Caco-2 (cell line): Measurements from ENCODE around the gene ADGB. TPM values are rescaled to one million over a fixed set of nuclear protein-coding genes. Genes with fewer than 3 reads are reported as not detected.

Experiments used
- BruUV-seq: library from RNA; stranded (reverse); fragments of 400-500 nt; replicated peaks from 2 replicates; lab custom pipeline; 2021; lab: Mats Ljungman, UMichigan
- CTCF ChIA-PET: fragments of 300-600 bp; sonication (Branson Sonifier 250); formaldehyde crosslinking; loops from one replicate; lab custom pipeline; 2022; ENCODE audit warnings: antibody characterized with exemption; lab: Charles Lee
- POLR2A ChIA-PET: fragments of 300-600 bp; sonication (Branson Sonifier 250); formaldehyde crosslinking; loops from one replicate; lab custom pipeline; 2022; ENCODE audit warnings: antibody characterized with exemption; lab: Charles Lee
- DNase-seq, 2 experiments: peaks; one replicate each; pipeline versions ENCODE4 v3.0.0 to v3.0.0-alpha.2; 2020 to 2022
- H3K27me3 ChIP-seq: replicated peaks from 2 replicates; pipeline ENCODE4 v1.6.0; 2011; ENCODE audit warnings: low read length; ENCODE audit not compliant: control insufficient read depth, insufficient read depth
- H3K36me3 ChIP-seq: 2 replicates; pipeline ENCODE4 v1.5.1; 2011; ENCODE audit warnings: low read length; ENCODE audit not compliant: control insufficient read depth, insufficient read depth
- H3K4me1 ChIP-seq: fragments of 250-450 bp; sonication (Bioruptor Pico); 2 replicates; pipeline ENCODE4 v1.5.1; 2020; ENCODE audit warnings: mild to moderate bottlenecking
- H3K4me3 ChIP-seq: 2 replicates; pipeline ENCODE4 v1.5.1; 2011; ENCODE audit warnings: low read depth, mild to moderate bottlenecking, control low read depth, low read length
- H3K9me3 ChIP-seq: fragments of 250-450 bp; sonication (Bioruptor Pico); 2 replicates; pipeline ENCODE4 v1.5.1; 2020; ENCODE audit warnings: mild to moderate bottlenecking, moderate library complexity
- H3K27ac Mint-ChIP-seq: one replicate; pipeline ENCODE4 v1.8.0; 2022; ENCODE audit warnings: mixed read lengths; ENCODE audit not compliant: unreplicated experiment
- H3K27me3 Mint-ChIP-seq: one replicate; pipeline ENCODE4 v1.8.0; 2022; ENCODE audit warnings: mixed read lengths; ENCODE audit not compliant: insufficient read depth, unreplicated experiment
- H3K36me3 Mint-ChIP-seq: one replicate; pipeline ENCODE4 v1.8.0; 2022; ENCODE audit warnings: mild to moderate bottlenecking, mixed read lengths; ENCODE audit not compliant: insufficient read depth, unreplicated experiment
- H3K4me1 Mint-ChIP-seq: one replicate; pipeline ENCODE4 v1.8.0; 2022; ENCODE audit warnings: low read depth, mixed read lengths; ENCODE audit not compliant: unreplicated experiment
- H3K4me3 Mint-ChIP-seq: one replicate; pipeline ENCODE4 v1.8.0; 2022; ENCODE audit warnings: mild to moderate bottlenecking, moderate library complexity, mixed read lengths; ENCODE audit not compliant: unreplicated experiment
- H3K9me3 Mint-ChIP-seq: one replicate; pipeline ENCODE4 v1.8.0; 2022; ENCODE audit warnings: mixed read lengths; ENCODE audit not compliant: unreplicated experiment
- intact Hi-C: fragments of 100-400 bp; cut with micrococcal nuclease; formaldehyde crosslinking; loops from one replicate; pipeline ENCODE4 v1.10.0; 2022; ENCODE audit not compliant: unreplicated experiment
- total RNA-seq: library from RNA; stranded (reverse); gene quantifications from 2 replicates; pipeline ENCODE4 v1.2.3, GENCODE V29; 2022
- TF ChIP-seq, protein P1 (sequence below), 2 experiments: fragments of 200-600 bp in 1 of 2; IDR thresholded peaks; 1 replicate in 1 of 2; 2 replicates in 1 of 2; pipeline versions ENCODE4 v1.5.1 to v1.8.0; 2011 to 2022; ENCODE audit warnings: antibody characterized with exemption in 1 of 2, control low read depth in 1 of 2, inconsistent platforms in 1 of 2, low read depth in 1 of 2, low read length in 1 of 2, mild to moderate bottlenecking in 1 of 2, moderate library complexity in 1 of 2; ENCODE audit not compliant: insufficient read depth in 1 of 2, severe bottlenecking in 1 of 2, unreplicated experiment in 1 of 2

The ADGB gene
- total RNA-seq, 1 experiment from 2014 or later = not detected

DNA sequence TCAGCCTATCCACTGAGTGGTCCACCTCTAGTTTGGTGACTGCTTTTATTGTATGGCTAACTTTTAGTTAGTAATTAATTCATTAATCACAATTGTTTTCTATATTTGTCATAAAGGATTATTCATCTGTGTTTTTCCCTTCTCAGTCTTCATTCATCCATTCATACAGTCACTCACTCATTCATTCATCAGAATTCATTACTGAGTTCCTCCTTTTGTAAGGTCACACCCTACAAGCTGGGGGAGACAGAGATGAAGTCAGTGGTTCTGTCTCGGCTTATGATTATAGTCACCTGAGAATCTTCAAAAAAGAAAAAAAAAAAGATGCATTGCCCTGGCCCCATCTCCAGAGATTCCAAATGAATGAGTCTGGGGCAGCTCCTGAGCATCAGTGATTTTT, 257.1 kb downstream of the ADGB start:
- BruUV-seq = no TSS peak
- TF ChIP-seq, protein P1, sequence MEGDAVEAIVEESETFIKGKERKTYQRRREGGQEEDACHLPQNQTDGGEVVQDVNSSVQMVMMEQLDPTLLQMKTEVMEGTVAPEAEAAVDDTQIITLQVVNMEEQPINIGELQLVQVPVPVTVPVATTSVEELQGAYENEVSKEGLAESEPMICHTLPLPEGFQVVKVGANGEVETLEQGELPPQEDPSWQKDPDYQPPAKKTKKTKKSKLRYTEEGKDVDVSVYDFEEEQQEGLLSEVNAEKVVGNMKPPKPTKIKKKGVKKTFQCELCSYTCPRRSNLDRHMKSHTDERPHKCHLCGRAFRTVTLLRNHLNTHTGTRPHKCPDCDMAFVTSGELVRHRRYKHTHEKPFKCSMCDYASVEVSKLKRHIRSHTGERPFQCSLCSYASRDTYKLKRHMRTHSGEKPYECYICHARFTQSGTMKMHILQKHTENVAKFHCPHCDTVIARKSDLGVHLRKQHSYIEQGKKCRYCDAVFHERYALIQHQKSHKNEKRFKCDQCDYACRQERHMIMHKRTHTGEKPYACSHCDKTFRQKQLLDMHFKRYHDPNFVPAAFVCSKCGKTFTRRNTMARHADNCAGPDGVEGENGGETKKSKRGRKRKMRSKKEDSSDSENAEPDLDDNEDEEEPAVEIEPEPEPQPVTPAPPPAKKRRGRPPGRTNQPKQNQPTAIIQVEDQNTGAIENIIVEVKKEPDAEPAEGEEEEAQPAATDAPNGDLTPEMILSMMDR (IDR thresholded peaks at IDR 0.05; ENCODE audit: insufficient read depth in 1 of 2, low read depth in 1 of 2, low read length in 1 of 2, severe bottlenecking in 1 of 2, unreplicated experiment in 1 of 2) = no peak
- ChIA-PET CTCF (no interaction called here), POLR2A (no interaction called here)
- intact Hi-C loops = loop anchor here (10.0 kb wide), 1 partner anchor 489 kb away; no protein-coding TSS in a partner anchor
- no peaks in the 10 kb centered on the region for H3K9me3 ChIP-seq
- H3K27ac Mint-ChIP-seq = no peak overlapping the region
- H3K27me3 ChIP-seq = no peaks in the 10 kb centered on the region; the same call in 1 of the 2 replicates
- H3K27me3 Mint-ChIP-seq = peaks cover 6% of the 10 kb centered on the region
- no peak overlapping the region for H3K4me3 Mint-ChIP-seq
- no peaks in the 10 kb centered on the region for H3K4me1 Mint-ChIP-seq
- DNase-seq = no peak
- H3K36me3 ChIP-seq = no peaks in the 10 kb centered on the region
- no peaks in the 10 kb centered on the region for H3K36me3 Mint-ChIP-seq
- H3K4me3 ChIP-seq = no peak overlapping the region
- no peaks in the 10 kb centered on the region for H3K4me1 ChIP-seq
- no peaks in the 10 kb centered on the region for H3K9me3 Mint-ChIP-seq

DNA sequence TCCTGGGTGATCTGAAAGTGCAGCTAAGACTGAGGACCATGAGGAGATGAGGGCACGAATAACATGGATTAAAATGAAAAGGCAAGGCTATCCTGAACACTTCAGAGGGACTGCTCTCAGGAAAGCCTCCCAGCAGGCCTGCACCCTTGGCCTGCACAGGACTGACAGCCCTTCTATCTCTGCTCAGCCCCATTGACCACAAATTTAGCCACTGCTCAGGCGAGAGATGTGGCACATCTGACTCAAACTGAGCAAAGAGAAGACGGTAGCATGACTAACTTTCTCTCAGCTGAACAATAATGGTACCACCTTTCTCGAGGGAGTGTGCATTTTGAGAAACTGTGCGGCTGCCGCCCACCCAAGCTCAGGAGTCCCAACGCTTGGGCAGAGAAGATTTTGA, 257.5 kb downstream of the ADGB start:
- BruUV-seq = no TSS peak
- POLR2A ChIA-PET = no interaction called here
- Mint-ChIP-seq H3K9me3 (no peaks in the 10 kb centered on the region), H3K4me3 (no peak overlapping the region), H3K27ac (no peak overlapping the region), H3K36me3 (no peaks in the 10 kb centered on the region), H3K4me1 (no peaks in the 10 kb centered on the region), H3K27me3 (peaks cover 6% of the 10 kb centered on the region)
- DNase-seq = no peak
- no peaks in the 10 kb centered on the region for H3K9me3 ChIP-seq
- CTCF ChIA-PET = no interaction called here
- intact Hi-C loops = loop anchor here (10.0 kb wide), 1 partner anchor 489 kb away; no protein-coding TSS in a partner anchor
- no peaks in the 10 kb centered on the region for H3K4me1 ChIP-seq
- no peak overlapping the region for H3K4me3 ChIP-seq
- no peaks in the 10 kb centered on the region for H3K36me3 ChIP-seq
- no peaks in the 10 kb centered on the region; the same call in 1 of the 2 replicates for H3K27me3 ChIP-seq
- TF ChIP-seq, protein P1 (IDR thresholded peaks at IDR 0.05; ENCODE audit: insufficient read depth in 1 of 2, low read depth in 1 of 2, low read length in 1 of 2, severe bottlenecking in 1 of 2, unreplicated experiment in 1 of 2) = no peak

DNA sequence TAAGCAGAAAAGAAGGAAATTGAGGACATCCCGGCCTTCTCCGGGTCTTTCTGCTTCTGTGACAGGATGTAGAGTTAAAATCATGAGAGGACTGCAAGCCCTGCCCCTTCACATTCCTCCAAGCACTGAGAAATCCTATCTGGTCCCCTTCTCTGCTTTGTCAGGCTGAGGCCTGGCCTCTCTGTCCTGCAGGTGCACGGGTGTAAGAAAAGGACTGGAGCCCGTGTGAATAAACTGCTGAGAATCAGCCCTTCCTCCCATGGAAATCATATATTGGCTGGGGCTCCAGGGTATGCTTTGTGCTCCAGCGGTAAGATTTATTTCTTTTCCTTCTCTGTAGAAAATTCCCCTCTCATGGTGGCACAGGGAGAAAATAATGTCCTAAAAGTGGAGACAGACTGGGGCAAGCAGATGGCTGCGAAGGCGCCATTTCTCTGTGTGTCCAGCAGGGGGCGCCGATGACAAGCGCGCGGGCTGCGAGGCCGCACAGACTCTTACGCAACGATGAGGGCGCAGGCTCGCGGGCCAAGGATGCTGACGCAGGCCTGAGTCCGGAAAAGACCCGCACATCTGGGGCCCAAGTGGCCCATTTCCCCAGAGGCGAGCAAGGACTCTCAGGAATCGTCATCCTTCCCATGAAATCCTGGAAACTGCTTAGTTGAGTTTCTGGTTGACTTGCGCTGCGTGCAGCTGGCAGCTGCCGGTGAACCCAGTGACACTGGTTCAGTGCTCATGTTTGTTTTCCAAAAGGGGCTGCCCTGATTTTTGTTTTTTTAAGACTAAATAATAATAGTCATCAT, 258.6 kb downstream of the ADGB start:
- peaks cover 6% of the 10 kb centered on the region for H3K27me3 Mint-ChIP-seq
- peak; percentile 52 to 79 for DNase-seq
- H3K9me3 ChIP-seq = no peaks in the 10 kb centered on the region
- no peaks in the 10 kb centered on the region for H3K36me3 Mint-ChIP-seq
- no peaks in the 10 kb centered on the region for H3K36me3 ChIP-seq
- no peak overlapping the region for H3K27ac Mint-ChIP-seq
- BruUV-seq = no TSS peak
- H3K4me1 Mint-ChIP-seq = no peaks in the 10 kb centered on the region
- no peaks in the 10 kb centered on the region; the same call in 1 of the 2 replicates for H3K27me3 ChIP-seq
- peak overlapping the region; percentile 54 for H3K4me3 Mint-ChIP-seq
- ChIA-PET POLR2A (no interaction called here), CTCF (no interaction called here)
- TF ChIP-seq, protein P1 (IDR thresholded peaks at IDR 0.05; ENCODE audit: insufficient read depth in 1 of 2, low read depth in 1 of 2, low read length in 1 of 2, severe bottlenecking in 1 of 2, unreplicated experiment in 1 of 2) = peak; percentile 96 to 97
- H3K4me3 ChIP-seq = no peak overlapping the region
- H3K4me1 ChIP-seq = no peaks in the 10 kb centered on the region
- intact Hi-C loops = loop anchor here (1.0 to 10.0 kb wide), 3 partner anchors 364 to 487 kb away; no protein-coding TSS in a partner anchor
- H3K9me3 Mint-ChIP-seq = no peaks in the 10 kb centered on the region
